ENCODE measurements around the gene DNAH8.

DNAH8 gene, protein sequence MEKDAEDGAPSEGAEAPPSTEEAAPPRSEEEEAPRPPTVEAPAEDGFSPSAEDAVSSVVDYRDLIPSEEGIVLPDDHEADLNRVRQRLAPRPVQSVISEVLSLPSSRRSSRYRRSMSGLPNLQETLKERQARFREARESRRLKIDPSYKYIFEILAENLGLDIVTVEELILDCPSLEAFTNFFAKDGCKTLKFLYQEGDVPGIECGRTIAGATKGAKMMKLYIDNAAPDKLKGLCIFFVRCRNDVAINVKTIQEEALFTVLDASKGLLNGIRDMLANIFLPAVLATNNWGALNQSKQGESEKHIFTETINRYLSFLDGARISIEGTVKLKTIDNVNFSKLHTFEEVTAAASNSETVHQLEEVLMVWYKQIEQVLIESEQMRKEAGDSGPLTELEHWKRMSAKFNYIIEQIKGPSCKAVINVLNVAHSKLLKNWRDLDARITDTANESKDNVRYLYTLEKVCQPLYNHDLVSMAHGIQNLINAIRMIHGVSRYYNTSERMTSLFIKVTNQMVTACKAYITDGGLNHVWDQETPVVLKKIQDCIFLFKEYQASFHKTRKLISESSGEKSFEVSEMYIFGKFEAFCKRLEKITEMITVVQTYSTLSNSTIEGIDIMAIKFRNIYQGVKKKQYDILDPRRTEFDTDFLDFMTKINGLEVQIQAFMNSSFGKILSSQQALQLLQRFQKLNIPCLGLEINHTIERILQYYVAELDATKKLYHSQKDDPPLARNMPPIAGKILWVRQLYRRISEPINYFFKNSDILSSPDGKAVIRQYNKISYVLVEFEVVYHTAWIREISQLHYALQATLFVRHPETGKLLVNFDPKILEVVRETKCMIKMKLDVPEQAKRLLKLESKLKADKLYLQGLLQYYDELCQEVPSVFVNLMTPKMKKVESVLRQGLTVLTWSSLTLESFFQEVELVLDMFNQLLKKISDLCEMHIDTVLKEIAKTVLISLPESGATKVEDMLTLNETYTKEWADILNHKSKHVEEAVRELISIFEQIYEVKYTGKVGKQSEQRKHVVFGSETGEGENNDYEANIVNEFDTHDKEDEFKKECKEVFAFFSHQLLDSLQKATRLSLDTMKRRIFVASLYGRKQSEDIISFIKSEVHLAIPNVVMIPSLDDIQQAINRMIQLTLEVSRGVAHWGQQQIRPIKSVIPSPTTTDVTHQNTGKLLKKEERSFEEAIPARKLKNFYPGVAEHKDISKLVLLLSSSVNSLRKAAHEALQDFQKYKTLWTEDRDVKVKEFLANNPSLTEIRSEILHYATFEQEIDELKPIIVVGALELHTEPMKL (N-terminal part only)

DNA sequence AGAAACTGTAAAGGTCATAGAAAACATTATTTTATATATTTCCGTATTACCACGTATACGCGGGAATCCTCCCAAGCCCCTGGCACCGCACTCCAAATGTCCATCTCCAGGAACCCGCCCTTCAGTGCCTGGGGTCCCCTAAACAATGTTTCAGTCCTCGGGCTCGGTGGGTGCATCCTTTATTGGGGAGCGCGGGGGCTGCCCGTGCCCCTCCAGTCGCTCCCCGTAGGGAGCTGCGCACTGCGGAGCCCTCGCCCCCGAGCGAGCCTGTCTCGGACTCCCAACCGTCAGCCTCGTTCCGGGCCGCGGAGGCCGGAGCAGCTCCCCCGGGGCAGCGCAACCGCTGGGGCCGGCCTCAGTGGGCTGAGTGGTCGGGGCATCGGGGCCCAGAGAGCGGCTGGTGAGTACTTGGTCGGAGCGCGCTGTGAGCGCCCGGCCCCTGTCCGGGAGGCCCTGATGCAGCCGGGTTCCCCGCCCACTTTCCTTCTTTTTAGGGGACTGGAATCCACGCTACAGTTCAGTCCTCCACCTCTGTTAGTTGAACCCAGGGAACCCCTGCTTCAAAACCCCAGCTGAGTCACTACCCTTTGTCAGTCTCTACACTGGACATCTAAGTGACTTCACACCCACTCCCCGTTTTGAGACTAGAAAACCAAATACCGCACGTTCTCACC, at the start of gene DNAH8:
DNAH8 (plus strand) TSS at position 296 of the 674 bp plus-strand sequence. CDS start 7,499 bp downstream, outside the sequence.
- DNase-seq (ENCODE audit: low read depth in 2 of 2) = peak in 1 of 2 donors; percentile 1

DNA sequence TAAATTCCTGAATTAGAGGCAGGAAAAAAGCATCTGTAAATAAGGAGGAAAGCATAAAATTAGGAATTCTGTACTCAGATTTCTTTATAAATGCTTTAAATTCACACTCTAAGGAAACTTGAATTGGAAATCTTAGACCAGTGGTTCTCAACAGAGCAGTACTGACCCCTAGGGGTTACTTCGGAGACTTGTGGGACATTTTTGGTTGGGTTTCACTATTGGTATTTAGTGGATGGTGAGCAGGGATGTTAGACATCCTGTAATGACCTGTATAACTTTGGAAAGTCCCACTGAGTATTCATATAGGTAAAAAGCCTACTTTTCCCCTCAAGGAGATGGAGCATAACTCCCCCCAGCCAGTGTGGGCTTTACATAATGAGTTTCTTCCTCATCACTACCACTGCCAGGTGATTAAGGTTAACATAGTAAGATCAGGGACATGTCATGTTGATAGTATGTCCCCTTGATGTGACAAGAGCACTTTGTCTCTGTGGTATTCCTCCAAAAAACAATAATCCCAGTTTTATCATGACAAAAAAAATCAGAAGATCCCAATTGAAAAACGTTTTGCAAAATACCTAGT, 43.1 kb upstream of the DNAH8 start:
- no peak for DNase-seq (ENCODE audit: low read depth in 2 of 2)

DNA sequence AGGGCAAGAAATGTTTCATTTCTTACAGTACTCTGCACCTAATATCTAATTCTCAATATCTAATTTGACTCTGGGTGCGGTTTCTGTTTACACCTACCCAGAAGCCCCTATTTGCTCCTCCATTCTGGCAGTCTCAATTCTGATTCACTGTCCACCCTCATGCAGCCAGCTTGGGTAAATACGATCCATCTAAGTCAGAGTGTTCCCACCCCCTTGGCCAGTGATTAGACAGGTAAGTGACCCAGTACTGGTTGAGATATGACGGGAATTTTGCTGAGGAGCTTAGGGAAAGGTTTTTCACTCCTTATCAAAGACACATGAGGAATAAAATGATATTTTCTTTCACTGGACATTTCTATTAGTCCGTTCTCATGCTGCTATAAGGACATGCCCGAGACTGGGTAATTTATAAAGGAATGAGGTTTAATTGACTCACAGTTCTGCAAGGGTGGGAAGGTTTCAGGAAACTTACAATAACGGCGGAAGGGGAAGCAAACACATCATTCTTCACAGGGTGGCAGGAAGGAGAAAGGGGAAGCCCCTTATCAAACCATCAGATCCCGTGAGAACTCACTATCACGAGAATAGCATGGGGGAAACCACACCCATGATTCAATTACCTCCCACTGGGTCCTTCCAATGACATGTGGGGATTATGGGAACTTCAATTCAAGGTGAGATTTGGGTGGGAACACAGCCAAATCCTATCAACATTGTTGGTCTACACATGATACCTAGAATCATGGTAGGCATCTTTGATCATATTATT, 41.5 kb upstream of the DNAH8 start:
- DNase-seq (ENCODE audit: low read depth in 2 of 2) = no peak

DNA sequence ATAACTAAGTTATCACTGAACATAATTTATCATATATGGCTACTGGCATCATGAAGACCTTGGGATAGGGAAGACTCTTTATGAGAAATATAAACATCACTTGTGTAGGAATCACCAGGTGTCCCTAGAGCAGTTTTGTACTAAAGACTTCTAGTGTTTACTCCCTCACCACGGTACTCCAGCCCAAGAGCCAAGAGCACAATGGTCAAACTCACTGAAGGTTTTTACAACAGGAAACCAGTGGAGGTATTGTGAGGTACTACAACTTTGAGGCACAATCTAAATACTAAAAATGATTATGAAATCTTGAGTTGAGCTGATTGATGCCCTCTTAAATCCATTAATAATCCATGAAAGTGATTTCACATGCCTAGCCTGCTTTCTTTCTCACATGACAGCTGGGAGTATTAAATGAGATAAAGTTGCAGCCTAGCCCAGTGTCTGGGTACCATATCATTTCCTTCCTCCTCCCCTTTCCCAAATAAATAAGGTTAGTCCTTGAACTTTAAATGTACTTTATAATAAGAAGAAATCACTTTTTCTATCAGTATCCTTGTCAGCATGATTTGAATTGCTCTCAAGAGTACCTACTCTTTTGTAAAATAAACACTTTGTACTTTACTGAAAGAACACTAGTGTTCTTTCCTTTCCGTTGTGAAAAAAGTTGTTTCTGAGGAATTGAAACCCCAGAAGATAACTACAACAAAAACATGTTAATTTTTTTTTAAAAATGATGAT, 38.7 kb upstream of the DNAH8 start:
- DNase-seq (ENCODE audit: low read depth in 2 of 2) = no peak

DNA sequence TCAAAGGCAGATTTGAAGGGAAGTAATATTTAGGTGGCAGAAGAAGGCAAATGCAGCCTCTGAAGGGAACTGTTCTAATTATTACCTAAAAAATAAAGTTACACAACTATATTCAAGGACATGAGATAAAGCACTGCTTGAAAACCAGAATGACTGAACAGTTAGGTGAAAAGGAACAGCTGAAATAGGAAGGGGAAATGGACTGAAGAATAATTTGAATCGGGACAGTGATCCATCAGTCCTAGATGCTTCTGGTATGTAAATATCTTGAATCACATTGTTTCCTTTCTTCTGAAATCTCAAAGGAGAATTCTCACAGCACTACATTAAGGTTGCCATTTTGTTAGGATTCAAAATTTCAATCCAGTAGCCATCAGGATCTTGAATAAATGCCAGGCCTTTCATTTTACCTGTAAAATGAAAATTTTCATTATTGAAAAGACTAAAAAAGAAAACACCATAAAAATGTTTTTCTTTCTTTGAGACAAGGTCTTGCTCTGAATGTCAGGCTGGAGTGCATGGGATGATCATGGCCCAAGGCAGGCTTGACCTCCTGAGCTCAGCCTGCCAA, 38.1 kb upstream of the DNAH8 start:
- DNase-seq (ENCODE audit: low read depth in 2 of 2) = no peak

DNA sequence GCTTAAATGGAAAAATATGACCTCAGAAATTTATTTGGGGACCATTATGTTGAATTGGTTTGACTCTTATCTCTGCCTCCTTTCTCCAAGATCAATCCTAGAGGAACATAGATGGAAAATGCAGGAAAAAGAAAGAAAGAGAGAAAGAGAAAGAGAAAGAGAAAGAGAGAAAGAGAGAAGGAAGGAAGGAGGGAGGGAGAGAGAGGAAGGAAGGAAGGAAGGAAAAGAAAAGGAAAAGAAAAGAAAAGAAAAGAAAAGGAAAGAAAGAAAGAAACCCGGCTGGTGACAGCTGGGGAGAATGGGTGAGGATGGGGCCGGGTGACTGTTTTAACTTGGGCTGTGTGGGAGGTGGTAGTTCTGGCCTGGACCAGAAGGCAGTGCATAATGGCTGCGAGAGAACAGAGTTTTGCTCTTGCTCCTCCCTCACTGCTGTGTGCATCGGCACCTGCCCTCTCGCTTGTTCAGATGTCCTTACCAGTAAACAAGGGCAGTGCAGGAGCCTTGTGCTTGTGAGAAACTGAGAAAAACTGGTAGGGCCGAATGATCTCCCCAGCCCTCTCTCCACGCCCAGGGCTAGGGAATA, 36.8 kb upstream of the DNAH8 start:
- DNase-seq (ENCODE audit: low read depth in 2 of 2) = no peak

DNA sequence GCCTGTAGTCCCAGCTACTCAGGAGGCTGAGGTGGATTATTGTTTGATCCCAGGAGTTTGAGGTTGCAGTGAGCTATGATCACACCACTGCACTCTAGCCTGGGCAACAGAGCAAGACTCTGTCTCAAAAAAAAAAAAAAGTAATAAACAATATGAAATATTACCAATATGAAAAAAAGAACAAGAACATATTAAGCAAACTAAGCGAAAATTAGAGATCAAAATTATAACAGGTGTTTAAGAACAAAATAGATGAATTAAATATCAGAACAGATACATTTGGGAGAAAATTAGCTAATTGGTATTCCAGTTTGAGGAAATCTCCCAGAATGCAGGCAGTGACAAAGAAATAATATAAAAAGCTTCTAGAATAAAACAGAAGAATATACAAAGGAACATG, 35.4 kb upstream of the DNAH8 start:
- DNase-seq (ENCODE audit: low read depth in 2 of 2) = no peak

DNA sequence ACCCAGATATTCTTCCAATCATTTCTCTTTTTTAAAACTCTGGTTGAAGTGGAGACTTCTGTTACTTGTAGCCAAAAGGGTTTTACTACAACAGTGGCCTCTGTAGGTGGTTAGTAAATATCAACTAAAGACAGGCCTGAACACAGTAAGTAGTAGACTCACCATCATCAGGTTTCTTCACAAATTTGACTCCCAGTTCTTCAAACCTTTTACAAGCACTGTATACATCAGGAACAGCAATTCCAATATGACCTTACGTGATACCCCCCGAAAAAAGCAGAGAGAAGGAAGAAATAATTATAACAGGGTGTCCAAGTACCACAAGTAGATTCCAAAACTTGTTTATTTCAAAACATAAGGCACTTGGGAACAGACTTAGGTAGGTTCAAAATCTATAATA, 33.3 kb upstream of the DNAH8 start:
- DNase-seq (ENCODE audit: low read depth in 2 of 2) = no peak

DNA sequence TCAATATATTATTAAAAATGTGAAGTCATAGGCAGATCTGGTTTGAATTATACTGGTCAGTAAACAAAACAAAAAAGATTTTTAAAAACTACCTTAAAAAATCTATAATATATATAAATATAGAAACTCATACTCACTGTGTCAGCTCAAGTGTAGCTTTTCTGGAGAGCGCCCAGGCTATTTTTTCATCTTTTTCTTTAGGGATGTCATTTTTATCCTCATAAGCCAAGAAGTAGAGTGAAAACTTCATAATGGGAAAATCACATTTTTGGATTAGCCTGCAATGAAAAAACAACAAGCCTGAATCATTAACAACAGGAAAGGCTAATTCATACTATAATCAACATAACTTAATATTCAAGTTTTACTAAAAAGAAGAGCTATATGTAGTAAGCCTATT, 30.9 kb upstream of the DNAH8 start:
- no peak for DNase-seq (ENCODE audit: low read depth in 2 of 2)

DNA sequence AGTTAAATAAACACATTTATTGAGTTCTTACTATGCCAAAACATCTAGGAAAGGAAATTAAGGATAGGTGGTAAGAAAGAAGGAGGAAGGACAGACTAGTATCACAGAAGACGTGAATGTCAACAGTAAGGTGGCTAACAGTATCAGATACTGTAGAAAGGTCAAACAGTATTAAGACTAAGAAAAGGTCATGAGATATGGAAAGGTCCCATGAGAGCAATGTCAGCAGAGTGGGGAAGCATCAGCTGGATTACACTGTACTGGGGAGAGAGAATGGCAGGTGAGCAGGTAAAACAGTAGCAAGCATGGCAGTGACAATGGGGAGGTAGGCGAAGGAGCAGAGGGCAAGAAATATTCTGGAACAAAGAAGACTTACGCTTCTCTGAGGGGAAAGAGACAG, 30.2 kb upstream of the DNAH8 start:
- DNase-seq (ENCODE audit: low read depth in 2 of 2) = no peak

DNA sequence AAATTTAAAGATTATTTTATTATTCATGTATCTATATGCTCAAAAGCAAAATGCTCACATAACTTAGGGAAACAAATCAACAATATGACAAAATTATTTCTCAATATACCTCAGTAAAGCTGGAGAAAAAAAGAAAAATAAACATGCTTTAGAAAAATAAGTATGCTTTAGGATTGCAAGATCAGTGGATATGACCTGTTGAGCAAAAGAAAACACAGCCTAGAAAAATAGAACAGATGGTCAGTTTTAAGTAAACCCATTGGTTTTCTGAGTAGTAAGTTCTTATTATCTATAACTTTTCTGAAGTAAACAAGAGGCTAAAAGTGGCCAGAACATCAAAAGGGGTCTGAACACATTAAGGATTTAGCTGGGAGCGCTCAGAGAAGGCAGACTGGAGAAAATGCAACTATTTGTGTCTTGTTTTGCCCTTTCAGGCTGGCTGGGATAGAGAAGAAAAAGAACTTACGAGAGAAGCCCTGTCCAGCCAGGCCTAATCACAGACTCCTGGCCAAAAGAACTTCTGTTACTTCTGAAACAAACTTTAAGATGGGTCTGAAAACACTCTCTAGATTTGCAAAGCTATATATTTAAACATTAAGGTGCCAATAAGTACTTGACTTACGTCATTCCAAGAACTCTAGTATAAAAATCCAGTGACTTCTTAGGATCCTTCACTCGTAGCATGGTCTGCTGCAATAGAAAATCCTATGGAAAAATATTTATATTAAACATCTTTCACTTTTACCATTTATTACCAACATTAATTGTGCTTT, 28.7 kb upstream of the DNAH8 start:
- no peak for DNase-seq (ENCODE audit: low read depth in 2 of 2)

DNA sequence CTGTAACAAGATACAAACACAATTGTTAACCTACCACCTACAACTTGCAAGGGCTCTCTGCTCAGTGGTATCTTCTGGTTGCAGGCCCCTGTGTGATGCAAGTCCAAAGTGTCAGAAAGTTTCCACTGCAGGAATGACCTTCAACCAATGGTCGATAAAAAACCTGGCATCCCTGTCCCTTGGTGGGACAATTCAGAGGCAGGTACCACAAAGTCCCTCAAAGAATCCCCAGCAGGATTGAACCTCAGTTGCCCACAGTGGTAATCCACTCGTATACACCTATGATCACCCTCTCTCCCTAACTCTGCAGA, 28.1 kb upstream of the DNAH8 start:
- no peak for DNase-seq (ENCODE audit: low read depth in 2 of 2)

DNA sequence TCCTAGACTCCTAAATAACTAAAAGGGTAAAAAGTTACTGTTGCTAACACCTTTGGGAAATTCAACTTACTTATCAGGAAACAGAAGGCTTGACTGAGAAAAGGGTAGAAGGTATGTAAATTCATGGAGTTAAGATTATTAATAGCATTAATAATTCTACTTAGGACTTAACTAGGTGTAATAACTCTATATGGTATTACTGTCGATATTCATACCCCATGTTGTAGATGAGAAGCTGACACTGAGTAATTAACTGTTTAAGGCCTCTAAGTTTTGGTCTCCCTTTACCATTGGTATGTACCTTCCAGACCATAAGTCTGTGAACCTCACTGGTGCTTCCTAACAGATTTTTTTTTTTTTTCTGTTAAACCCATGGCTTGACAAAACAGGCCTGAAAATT, 27.6 kb upstream of the DNAH8 start:
- DNase-seq (ENCODE audit: low read depth in 2 of 2) = no peak

DNA sequence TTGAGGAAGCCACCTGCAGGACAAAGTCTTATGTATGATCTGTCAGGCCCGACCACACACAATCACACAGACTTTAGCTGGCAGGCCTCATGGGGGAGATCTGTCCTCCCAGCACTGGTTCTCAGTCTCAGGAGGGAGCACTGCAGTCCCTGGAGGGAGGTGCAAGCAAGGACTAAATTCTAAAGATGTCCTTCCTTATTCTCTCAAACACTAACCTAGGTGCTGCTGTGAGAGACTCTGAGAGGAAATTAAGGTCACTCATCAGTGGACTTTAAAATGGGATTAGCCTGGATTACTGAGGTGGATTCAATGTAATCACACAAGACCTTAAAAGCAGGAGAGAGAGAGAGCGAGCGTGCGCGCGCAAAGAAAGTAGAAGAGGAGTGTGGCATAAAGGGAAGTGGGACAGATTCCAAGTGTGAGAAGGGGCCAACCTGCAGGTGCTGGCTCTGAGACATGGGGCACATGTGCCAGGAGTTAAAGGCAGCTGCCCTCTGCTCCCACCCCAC, 26.5 kb upstream of the DNAH8 start:
- no peak for DNase-seq (ENCODE audit: low read depth in 2 of 2)

DNA sequence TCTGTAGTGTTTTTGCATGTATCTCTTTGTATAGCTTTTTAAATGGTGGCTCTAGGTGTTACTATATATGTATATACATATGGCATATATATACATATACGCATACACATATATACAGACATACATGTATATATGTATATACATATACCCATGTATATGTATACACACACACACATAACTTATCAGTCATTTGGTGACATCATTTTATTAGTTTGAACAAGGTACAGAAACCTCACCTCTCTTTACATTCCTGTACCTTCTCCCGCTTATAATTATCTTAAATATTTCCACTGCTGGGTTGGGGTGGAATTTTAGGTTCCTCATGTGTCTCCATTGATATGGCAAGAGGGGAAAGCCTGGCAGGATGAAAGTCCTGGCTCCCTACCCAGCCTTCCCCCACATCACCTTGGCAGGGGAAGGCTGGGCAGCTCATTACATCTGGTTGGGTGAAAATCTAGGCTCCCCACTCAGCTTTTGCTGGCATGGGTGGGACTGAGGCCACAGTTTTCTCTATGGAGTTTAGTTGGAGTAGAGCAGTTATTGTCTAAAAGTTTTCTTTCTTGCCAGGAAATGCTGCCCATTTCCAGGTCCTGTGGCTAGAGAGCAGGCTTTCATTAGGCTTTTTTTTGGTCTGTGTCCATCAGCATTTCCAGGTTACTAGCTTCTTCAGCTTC, 19.7 kb upstream of the DNAH8 start:
- no peak for DNase-seq (ENCODE audit: low read depth in 2 of 2)

DNA sequence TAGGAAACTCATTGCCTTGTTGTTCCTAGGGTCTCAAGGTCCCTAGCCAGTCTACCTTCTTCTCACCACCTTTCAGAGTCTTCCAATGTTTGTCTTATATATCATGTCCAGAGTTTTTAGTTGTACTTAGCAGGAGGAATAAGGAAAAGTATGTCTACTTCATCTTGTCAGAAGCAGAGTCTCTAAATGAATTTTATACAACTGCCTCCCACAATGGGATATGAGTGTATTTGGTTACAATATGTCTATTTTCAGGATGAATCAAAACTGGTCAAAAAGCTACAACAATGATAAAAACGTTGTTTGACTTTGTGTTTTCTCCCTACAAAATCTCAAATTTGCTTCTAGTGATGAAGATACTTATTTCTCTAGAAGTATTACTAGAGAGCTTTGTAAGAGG, 19.2 kb upstream of the DNAH8 start:
- DNase-seq (ENCODE audit: low read depth in 2 of 2) = no peak

DNA sequence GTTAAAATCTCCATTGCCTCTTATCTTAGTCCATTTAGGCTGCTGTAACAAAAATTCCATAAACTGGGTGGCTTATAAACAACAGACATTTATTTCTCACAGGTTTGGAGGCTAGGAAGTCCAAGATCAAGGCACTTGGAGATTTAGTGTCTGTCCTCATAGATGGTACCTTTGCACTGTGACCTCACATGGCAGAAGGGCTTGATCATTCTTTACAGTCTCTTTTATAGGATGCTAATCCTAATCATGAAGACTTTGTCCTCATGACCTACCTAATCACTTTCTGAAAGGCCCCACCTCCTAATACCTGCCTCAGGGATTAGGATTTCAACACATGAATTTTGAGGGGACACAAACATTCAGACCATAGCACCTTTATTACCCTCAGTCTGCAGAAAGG, 18.8 kb upstream of the DNAH8 start:
- no peak for DNase-seq (ENCODE audit: low read depth in 2 of 2)

DNA sequence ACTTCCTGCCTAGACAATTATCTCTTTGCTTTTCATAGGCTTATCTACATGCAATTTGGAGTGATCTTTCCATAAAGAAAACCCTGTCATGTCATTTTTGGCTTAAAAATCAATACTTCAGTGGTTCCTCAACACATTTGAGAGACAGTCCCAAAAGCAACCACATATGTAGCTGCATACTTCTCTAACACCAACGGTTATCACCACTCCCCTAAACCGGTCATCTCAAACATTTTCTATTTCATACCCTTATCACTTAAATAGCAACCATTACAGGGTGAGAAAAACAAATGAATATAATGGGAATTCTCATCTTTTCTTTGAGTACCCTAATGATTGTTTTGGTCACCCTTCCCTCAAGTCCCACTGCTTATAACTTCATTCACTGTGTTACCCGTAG, 17.3 kb upstream of the DNAH8 start:
- DNase-seq (ENCODE audit: low read depth in 2 of 2) = no peak
